WTC11 (cell line): ENCODE results near the gene CTDP1.

ENCODE experiments used
- FOXJ3 ChIP-seq: sonication (generic); formaldehyde crosslinking; IDR thresholded peaks from 2 replicates; pipeline ENCODE4 v1.9.0; 2021; ENCODE audit warnings: missing genetic modification reagents, mild to moderate bottlenecking, borderline replicate concordance
- JAZF1 ChIP-seq: fragments of 250-450 bp; sonication (Bioruptor Pico); IDR thresholded peaks from 2 replicates; pipeline ENCODE4 v1.9.0; 2021; ENCODE audit warnings: moderate library complexity, mild to moderate bottlenecking, inconsistent platforms
- NR2C2 ChIP-seq: sonication (generic); formaldehyde crosslinking; IDR thresholded peaks from 2 replicates; pipeline ENCODE4 v1.8.0; 2022; ENCODE audit warnings: mild to moderate bottlenecking, missing genetic modification reagents
- NR3C1 ChIP-seq: sonication (generic); formaldehyde crosslinking; conservative IDR thresholded peaks from 2 replicates; pipeline ENCODE4 v1.8.1; 2023; ENCODE audit warnings: low read depth, mild to moderate bottlenecking, missing genetic modification reagents
- TCF7 ChIP-seq: sonication (generic); formaldehyde crosslinking; IDR thresholded peaks from 2 replicates; pipeline ENCODE4 v1.8.0; 2022; ENCODE audit warnings: mild to moderate bottlenecking, low read depth, missing genetic modification reagents, moderate library complexity
- TEAD1 ChIP-seq: sonication (generic); formaldehyde crosslinking; IDR thresholded peaks from 2 replicates; pipeline ENCODE4 v1.8.0; 2022; ENCODE audit warnings: mild to moderate bottlenecking, missing genetic modification reagents
- TP53 ChIP-seq: sonication (generic); formaldehyde crosslinking; IDR thresholded peaks from 2 replicates; pipeline ENCODE4 v1.8.1; 2023; ENCODE audit warnings: mild to moderate bottlenecking, missing genetic modification reagents
- TF ChIP-seq, protein P1 (sequence below): fragments of 200-600 bp; IDR thresholded peaks from 2 replicates; pipeline ENCODE4 v1.8.0; 2022; ENCODE audit warnings: antibody characterized with exemption
- TF ChIP-seq, protein P2 (sequence below): sonication (generic); formaldehyde crosslinking; IDR thresholded peaks from 2 replicates; pipeline ENCODE4 v1.8.1; 2022; ENCODE audit warnings: low read depth, mild to moderate bottlenecking, moderate library complexity, missing genetic modification reagents, borderline replicate concordance
- TF ChIP-seq, protein P3 (sequence below): sonication (generic); formaldehyde crosslinking; IDR thresholded peaks from 2 replicates; pipeline ENCODE4 v1.8.0; 2022; ENCODE audit warnings: mild to moderate bottlenecking, missing genetic modification reagents
- TF ChIP-seq, protein P4 (sequence below): sonication (generic); formaldehyde crosslinking; IDR thresholded peaks from 2 replicates; pipeline ENCODE4 v1.8.1; 2023; ENCODE audit warnings: mild to moderate bottlenecking, missing genetic modification reagents

DNA sequence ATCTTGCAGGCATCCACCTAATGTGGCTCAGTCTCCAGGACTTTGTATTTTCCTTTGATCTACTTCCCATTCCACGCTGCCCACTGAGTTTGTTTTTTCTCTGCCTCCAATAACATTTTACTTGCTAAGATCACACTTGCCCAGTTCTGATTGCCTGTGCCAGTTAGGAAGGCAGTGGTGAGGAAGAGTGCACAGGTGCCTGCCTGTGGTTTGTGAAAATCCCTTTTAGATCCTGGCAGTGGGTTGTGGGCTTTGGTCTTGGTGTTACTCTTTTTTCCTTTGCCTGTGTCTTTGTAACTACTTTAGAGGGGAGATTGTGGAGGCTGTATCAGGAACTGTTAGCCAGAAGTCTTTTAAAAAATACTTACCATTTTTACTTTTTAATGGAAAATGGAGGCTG, 81.3 kb downstream of the CTDP1 start:
- TF ChIP-seq, protein P1, sequence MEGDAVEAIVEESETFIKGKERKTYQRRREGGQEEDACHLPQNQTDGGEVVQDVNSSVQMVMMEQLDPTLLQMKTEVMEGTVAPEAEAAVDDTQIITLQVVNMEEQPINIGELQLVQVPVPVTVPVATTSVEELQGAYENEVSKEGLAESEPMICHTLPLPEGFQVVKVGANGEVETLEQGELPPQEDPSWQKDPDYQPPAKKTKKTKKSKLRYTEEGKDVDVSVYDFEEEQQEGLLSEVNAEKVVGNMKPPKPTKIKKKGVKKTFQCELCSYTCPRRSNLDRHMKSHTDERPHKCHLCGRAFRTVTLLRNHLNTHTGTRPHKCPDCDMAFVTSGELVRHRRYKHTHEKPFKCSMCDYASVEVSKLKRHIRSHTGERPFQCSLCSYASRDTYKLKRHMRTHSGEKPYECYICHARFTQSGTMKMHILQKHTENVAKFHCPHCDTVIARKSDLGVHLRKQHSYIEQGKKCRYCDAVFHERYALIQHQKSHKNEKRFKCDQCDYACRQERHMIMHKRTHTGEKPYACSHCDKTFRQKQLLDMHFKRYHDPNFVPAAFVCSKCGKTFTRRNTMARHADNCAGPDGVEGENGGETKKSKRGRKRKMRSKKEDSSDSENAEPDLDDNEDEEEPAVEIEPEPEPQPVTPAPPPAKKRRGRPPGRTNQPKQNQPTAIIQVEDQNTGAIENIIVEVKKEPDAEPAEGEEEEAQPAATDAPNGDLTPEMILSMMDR, result no peak
- no peak for TF ChIP-seq TCF7 (CRISPR knock-in tag)
- no peak for TF ChIP-seq TP53 (CRISPR knock-in tag)
- TF ChIP-seq FOXJ3, result no peak
- TF ChIP-seq, protein P2, sequence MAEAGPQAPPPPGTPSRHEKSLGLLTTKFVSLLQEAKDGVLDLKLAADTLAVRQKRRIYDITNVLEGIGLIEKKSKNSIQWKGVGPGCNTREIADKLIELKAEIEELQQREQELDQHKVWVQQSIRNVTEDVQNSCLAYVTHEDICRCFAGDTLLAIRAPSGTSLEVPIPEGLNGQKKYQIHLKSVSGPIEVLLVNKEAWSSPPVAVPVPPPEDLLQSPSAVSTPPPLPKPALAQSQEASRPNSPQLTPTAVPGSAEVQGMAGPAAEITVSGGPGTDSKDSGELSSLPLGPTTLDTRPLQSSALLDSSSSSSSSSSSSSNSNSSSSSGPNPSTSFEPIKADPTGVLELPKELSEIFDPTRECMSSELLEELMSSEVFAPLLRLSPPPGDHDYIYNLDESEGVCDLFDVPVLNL (CRISPR knock-in tag), result no peak
- TF ChIP-seq, protein P3, sequence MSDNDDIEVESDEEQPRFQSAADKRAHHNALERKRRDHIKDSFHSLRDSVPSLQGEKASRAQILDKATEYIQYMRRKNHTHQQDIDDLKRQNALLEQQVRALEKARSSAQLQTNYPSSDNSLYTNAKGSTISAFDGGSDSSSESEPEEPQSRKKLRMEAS, result no peak
- no peak for TF ChIP-seq NR2C2
- no peak for TF ChIP-seq TEAD1
- TF ChIP-seq JAZF1 (CRISPR knock-in tag), result no peak
- TF ChIP-seq, protein P4, sequence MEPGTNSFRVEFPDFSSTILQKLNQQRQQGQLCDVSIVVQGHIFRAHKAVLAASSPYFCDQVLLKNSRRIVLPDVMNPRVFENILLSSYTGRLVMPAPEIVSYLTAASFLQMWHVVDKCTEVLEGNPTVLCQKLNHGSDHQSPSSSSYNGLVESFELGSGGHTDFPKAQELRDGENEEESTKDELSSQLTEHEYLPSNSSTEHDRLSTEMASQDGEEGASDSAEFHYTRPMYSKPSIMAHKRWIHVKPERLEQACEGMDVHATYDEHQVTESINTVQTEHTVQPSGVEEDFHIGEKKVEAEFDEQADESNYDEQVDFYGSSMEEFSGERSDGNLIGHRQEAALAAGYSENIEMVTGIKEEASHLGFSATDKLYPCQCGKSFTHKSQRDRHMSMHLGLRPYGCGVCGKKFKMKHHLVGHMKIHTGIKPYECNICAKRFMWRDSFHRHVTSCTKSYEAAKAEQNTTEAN (CRISPR knock-in tag), result no peak
- TF ChIP-seq NR3C1 (CRISPR knock-in tag), result no peak
